GM19467 (cell line): ENCODE results near the gene WIF1.

Experiments used
- ATAC-seq: cut with Tn5 transposase; IDR thresholded peaks from one replicate; pipeline ENCODE4 v1.9.1; 2021; ENCODE audit warnings: mild to moderate bottlenecking, moderate library complexity; ENCODE audit not compliant: unreplicated experiment

Gene WIF1

GRCh38 chr12:65123435-65124063 lies 2.4 kb upstream of the WIF1 start:
- ATAC-seq: no peak

- ATAC-seq: no peak
Measured at GRCh38 chr12:65122703-65123102, 1.6 kb upstream of the WIF1 start.

GRCh38 chr12:65121956-65122469 lies 908 bp upstream of the WIF1 start:
- no peak for ATAC-seq

- no peak for ATAC-seq
Measured at GRCh38 chr12:65119063-65119462, 2.0 kb downstream of the WIF1 start.

- ATAC-seq: no peak
Measured at GRCh38 chr12:65113621-65114035, 7.5 kb downstream of the WIF1 start.

GRCh38 chr12:65106948-65107347 lies 14.2 kb downstream of the WIF1 start:
- no peak for ATAC-seq

DNA sequence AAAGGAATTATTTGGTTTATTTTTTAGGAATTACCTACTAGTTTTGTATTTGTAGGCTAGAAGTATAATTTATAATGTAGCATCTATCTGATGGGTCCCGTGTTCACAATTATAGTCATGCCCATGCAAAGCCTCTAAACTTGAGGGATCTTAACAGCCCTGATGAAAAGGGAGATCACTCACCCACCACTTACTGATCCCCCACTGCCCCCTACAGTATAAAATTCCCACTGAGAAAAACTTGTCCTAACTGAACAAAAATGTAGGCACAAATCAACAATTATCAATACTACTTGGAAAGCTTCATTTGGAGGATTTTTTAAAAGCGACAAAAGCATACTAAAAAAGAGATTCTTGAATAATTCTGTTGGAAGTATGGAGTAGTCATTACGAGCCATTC lies 21.0 kb downstream of the WIF1 start:
- ATAC-seq: no peak

- ATAC-seq: no peak
Measured at GRCh38 chr12:65099182-65099581, 21.9 kb downstream of the WIF1 start.

DNA sequence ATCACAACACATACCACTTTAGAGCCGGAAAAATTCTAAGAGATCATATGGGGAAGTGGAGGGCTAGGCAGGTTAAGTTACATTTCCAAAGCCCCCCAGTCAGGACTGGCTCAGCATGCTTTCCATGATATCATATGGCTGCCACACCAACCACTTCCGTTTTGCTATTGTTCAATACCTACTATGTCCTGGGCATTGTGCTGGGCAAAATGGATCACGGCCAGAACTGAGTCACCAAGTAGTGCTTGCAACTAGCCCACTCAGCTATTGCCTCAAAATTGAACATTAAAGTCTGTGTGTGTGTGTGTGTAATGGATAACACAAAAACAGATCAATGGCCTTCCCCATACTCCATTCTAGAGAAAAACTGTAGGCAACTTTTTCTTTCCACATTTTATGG lies 22.7 kb downstream of the WIF1 start:
- no peak for ATAC-seq

- no peak for ATAC-seq
Measured at GRCh38 chr12:65094722-65095121, 26.4 kb downstream of the WIF1 start.

DNA sequence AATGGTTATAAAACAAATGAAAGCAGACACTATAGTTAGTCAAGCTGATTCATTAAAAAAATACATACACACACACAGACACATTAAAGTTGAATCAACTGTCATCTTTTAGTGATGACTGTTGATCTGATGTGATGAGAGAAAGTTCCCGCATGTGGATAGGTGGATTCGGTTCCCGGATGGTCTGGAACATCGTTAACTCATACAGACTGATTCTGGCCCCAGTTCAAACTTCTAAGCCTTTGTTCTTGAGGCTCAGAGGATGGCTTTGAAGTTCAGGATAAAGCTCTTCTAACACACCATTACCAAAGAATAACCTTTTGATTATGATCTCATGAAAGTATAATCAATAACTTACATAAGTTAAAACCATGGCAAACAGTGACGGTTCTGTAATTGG lies 27.5 kb downstream of the WIF1 start:
- no peak for ATAC-seq

GRCh38 chr12:65090461-65090860 lies 30.6 kb downstream of the WIF1 start:
- no peak for ATAC-seq

GRCh38 chr12:65086236-65086635 lies 34.9 kb downstream of the WIF1 start:
- ATAC-seq: no peak

- no peak for ATAC-seq
Measured at GRCh38 chr12:65084579-65084978, 36.5 kb downstream of the WIF1 start.

DNA sequence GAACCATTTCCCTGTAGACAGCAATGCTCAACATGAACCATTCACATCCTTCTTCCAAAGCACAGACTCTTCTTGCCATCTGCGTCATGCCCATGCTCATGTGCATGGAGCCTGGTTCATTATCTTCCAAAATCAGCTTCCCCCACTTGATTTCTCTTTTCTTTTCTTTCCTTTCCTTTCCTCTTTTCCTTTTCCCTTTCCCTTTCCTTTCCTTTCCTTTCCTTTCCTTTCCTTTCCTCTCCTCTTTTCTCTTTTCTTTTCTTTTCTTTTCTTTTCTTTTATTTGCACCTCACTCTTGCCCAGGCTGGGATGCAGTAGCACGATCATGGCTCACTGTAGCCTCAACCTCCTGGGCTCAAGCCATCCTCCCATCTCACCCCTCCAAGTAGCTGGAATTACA lies 37.5 kb downstream of the WIF1 start:
- no peak for ATAC-seq

DNA sequence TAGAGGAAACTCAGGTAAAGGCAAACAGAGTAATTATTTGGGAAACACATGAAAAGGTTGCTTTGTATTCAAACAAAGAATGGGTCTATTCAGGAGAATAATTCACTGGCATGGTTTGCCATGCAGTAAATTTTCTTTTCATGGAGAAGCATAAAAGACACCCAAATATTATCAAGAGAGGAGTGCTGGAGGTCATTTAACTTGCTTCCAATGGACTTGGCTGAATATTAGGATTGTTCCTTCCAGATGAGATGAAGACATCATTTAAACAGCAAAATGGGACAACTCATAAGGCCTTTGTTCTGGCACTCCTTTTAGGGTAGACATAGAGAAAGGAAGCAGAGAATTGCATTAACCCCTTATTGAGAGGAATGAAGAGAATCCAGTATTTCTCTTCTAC lies 38.7 kb downstream of the WIF1 start:
- ATAC-seq: no peak

- no peak for ATAC-seq
Measured at GRCh38 chr12:65081496-65081895, 39.6 kb downstream of the WIF1 start.

DNA sequence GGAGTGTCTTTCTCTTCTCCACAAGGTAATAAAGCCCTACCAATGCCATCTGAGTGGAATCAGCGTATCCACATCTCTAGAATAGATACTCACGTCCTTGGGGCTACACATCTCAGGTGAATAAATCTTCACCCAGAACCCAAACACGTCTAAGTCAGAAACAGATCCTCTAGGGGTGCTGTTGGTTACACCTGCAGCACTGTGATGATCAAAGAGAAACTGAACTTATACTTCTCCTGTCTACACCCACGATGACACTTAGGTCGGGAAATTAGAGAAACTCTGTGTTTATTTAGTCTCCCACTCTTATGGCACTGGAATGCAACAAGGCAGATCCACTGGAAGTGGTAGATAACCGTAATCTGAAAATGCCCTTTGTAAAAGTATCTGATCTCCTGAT lies 46.2 kb downstream of the WIF1 start:
- ATAC-seq: no peak

DNA sequence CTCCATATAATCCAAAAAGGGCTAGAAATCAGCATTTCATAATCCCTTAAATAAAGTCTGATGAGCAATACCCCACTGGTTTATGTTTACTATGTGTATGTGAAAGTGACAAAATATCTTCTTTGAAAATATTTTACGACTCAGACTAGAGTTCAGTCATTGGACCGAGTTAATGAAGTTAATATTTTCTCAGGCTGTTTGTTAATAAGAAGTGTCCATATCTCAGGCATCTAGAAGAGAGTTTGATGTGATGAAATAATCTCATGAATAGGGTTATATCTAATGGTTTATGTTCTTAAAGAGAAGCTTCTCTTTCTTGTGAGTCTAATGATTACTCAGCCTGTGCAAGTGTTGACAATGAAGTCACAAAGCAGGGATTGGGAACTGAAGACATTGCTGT lies 51.8 kb downstream of the WIF1 start:
- no peak for ATAC-seq

- no peak for ATAC-seq
Measured at GRCh38 chr12:65067383-65067782, 53.7 kb downstream of the WIF1 start.

GRCh38 chr12:65055859-65056258 lies 65.2 kb downstream of the WIF1 start:
- ATAC-seq: no peak

GRCh38 chr12:65051218-65051617 lies 69.9 kb downstream of the WIF1 start:
- no peak for ATAC-seq

DNA sequence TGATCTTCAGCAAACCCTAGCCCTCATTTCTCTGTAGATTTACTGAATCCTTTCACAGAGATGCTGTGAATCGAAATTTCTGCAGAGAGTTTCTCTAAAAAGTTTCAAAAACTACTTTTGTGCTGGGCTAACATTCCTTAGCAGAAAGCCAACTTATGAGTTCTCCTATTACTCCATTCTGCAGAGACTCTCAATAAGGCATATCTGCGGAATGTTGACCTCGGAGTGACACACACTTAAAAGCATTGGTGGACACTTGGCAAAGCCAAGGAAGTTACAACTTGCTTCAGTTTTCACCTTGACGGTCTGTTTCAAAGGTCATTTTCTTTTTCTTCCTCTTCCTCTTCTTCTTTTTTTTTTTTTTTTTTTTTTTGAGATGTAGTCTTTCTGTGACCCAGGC lies 75.8 kb downstream of the WIF1 start:
- ATAC-seq: no peak
